Measurements from ENCODE around the gene KDM3B. TPM values are rescaled to one million over a fixed set of nuclear protein-coding genes. Genes with fewer than 3 reads are reported as not detected.

The KDM3B gene
- total and polyA plus RNA-seq, 9 of the 15 experiments (the other 6 are each of a cell fraction or from before 2014, with no cell fraction given) = 13.8 to 62.8 (median 41.9) TPM

GRCh38 chr5:138455232-138455930 lies 102.9 kb downstream of the KDM3B start (continued):
- TF ChIP-seq ZNF609 (CRISPR knock-in tag; IDR thresholded peaks at IDR 0.05; ENCODE audit: borderline replicate concordance) = no peak
- TF ChIP-seq FOXP1 (CRISPR knock-in tag; IDR thresholded peaks at IDR 0.05) = no peak
- TF ChIP-seq HMGN3 (IDR thresholded peaks at IDR 0.05; ENCODE audit: borderline replicate concordance, extremely low read depth, insufficient read length, low read depth, low read length) = no peak
- TF ChIP-seq KDM4B (IDR thresholded peaks at IDR 0.05; ENCODE audit: borderline replicate concordance in 2 of 2, low read depth in 1 of 2) = no peak
- no peak for TF ChIP-seq GTF2F1 (IDR thresholded peaks at IDR 0.05; ENCODE audit: low read depth, low read length)
